ENCODE results near the gene COL9A2.

The COL9A2 gene

DNA sequence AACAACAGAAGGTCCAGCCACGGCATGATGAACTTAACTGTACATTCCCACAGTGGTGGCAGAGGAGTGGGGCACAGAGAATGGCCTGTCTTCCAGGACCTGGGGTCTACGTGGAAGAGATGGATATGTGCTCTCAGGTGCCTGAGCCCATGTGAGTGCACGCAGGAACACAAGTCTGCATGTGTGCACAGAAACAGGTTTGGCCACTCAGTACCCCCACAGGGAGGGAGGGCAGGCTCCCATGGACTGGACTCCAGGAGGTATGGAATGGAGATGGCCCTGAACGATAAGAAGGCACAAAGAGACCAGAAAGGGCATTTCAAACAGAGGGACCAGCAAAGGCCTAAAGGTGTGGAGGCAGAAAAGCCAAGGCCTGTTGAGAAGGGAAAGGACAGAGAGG lies 10.8 kb downstream of the COL9A2 start:
- no peak for DNase-seq
- no peak overlapping the region for H3K27ac ChIP-seq (ENCODE audit: low read length, poor library complexity, severe bottlenecking)
- no peak overlapping the region for H3K4ac ChIP-seq (ENCODE audit: low read depth in 1 of 2, low read length in 2 of 2)
- H3K14ac ChIP-seq (ENCODE audit: low read length in 2 of 2): no peak overlapping the region
- H3K4me3 ChIP-seq (ENCODE audit: insufficient read depth in 1 of 2, low read depth in 1 of 2, low read length in 2 of 2): no peak overlapping the region
- no peaks in the 10 kb centered on the region for H3K9me3 ChIP-seq (ENCODE audit: control insufficient read depth, low read length)
- no peaks in the 10 kb centered on the region for H3K79me1 ChIP-seq (replicated peaks; ENCODE audit: low read length, poor library complexity, severe bottlenecking)
- no peak overlapping the region for H4K8ac ChIP-seq (ENCODE audit: low read length)
- no peak overlapping the region for H2AFZ ChIP-seq (ENCODE audit: low read depth, low read length)
- H3K36me3 ChIP-seq (ENCODE audit: control insufficient read depth in 1 of 2, insufficient read depth in 2 of 2, low read depth in 1 of 2, low read length in 2 of 2): no peaks in the 10 kb centered on the region
- 98% methylated on average over 4 of the region's 4 CpGs for WGBS
- no peak overlapping the region for H4K91ac ChIP-seq (ENCODE audit: low read length)
- H2BK5ac ChIP-seq (ENCODE audit: low read depth, low read length, poor library complexity, severe bottlenecking): no peak overlapping the region
- no peaks in the 10 kb centered on the region for H3K4me1 ChIP-seq (ENCODE audit: control insufficient read depth, insufficient read depth, low read depth, low read length)
- no peak overlapping the region for H3K18ac ChIP-seq (ENCODE audit: low read depth in 1 of 2, low read length in 2 of 2)
- H2AK5ac ChIP-seq (ENCODE audit: low read length, severe bottlenecking): no peak overlapping the region
- H2BK120ac ChIP-seq (ENCODE audit: low read depth, low read length): no peak overlapping the region
- no peak overlapping the region for H3K23ac ChIP-seq (ENCODE audit: low read length in 2 of 2)
- no peak overlapping the region for H3K4me2 ChIP-seq (ENCODE audit: low read length, poor library complexity, severe bottlenecking)
- H3K27me3 ChIP-seq (ENCODE audit: control insufficient read depth in 1 of 2, insufficient read depth in 1 of 2, low read length in 2 of 2): peaks cover 0 to 27% of the 10 kb centered on the region in 2 experiments
- no peak overlapping the region for H2BK12ac ChIP-seq (ENCODE audit: low read length in 2 of 2)
- no peak overlapping the region for H2BK15ac ChIP-seq (ENCODE audit: low read depth, poor library complexity, severe bottlenecking)
- H3K9ac ChIP-seq (ENCODE audit: low read length): no peak overlapping the region

DNA sequence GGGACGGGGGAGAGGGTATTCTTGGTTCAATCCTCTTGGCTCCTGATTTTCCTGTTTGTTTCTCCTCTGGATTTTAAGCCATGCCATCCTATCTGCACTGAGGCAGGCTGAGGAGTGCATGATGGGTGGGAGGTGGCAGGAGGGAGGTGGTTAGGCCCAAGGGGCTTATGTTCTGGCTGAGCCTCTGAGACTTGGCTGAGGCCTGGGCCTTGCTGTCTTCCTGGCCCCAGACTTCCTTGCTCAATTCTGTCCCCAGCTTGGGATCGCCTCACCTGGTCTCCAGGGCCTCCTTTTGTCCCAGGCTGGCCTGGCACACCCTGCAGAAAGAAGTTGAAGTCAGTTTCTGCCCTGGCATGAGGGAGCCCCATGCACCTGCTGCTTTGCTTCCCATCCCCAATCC lies 11.2 kb downstream of the COL9A2 start:
- Histone ChIP-seq H3K79me1 (replicated peaks; ENCODE audit: low read length, poor library complexity, severe bottlenecking) (no peaks in the 10 kb centered on the region), H3K27ac (ENCODE audit: low read length, poor library complexity, severe bottlenecking) (no peak overlapping the region), H3K36me3 (ENCODE audit: control insufficient read depth in 1 of 2, insufficient read depth in 2 of 2, low read depth in 1 of 2, low read length in 2 of 2) (no peaks in the 10 kb centered on the region), H3K9ac (ENCODE audit: low read length) (no peak overlapping the region), H3K18ac (ENCODE audit: low read depth in 1 of 2, low read length in 2 of 2) (no peak overlapping the region), H2BK15ac (ENCODE audit: low read depth, poor library complexity, severe bottlenecking) (no peak overlapping the region), H3K4ac (ENCODE audit: low read depth in 1 of 2, low read length in 2 of 2) (no peak overlapping the region), H4K91ac (ENCODE audit: low read length) (no peak overlapping the region), H3K9me3 (ENCODE audit: control insufficient read depth, low read length) (no peaks in the 10 kb centered on the region), H3K4me2 (ENCODE audit: low read length, poor library complexity, severe bottlenecking) (no peak overlapping the region), H2AFZ (ENCODE audit: low read depth, low read length) (no peak overlapping the region), H2BK12ac (ENCODE audit: low read length in 2 of 2) (no peak overlapping the region), H2AK5ac (ENCODE audit: low read length, severe bottlenecking) (no peak overlapping the region), H2BK5ac (ENCODE audit: low read depth, low read length, poor library complexity, severe bottlenecking) (no peak overlapping the region), H3K27me3 (ENCODE audit: control insufficient read depth in 1 of 2, insufficient read depth in 1 of 2, low read length in 2 of 2) (peaks cover 0 to 26% of the 10 kb centered on the region in 2 experiments), H2BK120ac (ENCODE audit: low read depth, low read length) (no peak overlapping the region), H4K8ac (ENCODE audit: low read length) (no peak overlapping the region), H3K4me3 (ENCODE audit: insufficient read depth in 1 of 2, low read depth in 1 of 2, low read length in 2 of 2) (no peak overlapping the region), H3K23ac (ENCODE audit: low read length in 2 of 2) (no peak overlapping the region), H3K4me1 (ENCODE audit: control insufficient read depth, insufficient read depth, low read depth, low read length) (no peaks in the 10 kb centered on the region), H3K14ac (ENCODE audit: low read length in 2 of 2) (no peak overlapping the region)
- 98% methylated on average over 2 of the region's 2 CpGs for WGBS
- DNase-seq: no peak

DNA sequence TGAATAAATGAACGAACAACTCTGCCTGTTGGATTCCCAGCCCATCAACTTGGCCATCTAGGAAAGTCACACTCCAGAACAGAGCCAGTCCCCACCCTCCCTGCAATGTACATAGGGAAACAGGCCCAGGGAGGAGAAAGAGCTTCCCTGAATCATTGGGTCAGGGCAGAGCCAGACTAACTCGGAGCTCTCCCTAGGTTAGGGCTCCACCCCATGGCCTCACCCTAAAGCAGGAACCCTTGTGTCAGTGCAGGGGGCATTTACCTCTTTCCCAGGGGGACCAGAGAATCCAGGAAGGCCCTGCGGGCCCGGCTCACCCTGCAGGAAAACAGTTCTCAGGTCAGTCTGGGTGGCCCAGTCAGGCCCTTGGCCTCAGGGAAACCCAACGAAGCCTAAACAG lies 11.6 kb downstream of the COL9A2 start:
- Histone ChIP-seq H3K36me3 (ENCODE audit: control insufficient read depth in 1 of 2, insufficient read depth in 2 of 2, low read depth in 1 of 2, low read length in 2 of 2) (no peaks in the 10 kb centered on the region), H2AFZ (ENCODE audit: low read depth, low read length) (no peak overlapping the region), H2BK15ac (ENCODE audit: low read depth, poor library complexity, severe bottlenecking) (no peak overlapping the region), H3K4me2 (ENCODE audit: low read length, poor library complexity, severe bottlenecking) (no peak overlapping the region), H3K23ac (ENCODE audit: low read length in 2 of 2) (no peak overlapping the region), H2BK12ac (ENCODE audit: low read length in 2 of 2) (no peak overlapping the region), H3K14ac (ENCODE audit: low read length in 2 of 2) (no peak overlapping the region), H3K9ac (ENCODE audit: low read length) (no peak overlapping the region), H3K18ac (ENCODE audit: low read depth in 1 of 2, low read length in 2 of 2) (no peak overlapping the region), H4K91ac (ENCODE audit: low read length) (no peak overlapping the region), H2BK5ac (ENCODE audit: low read depth, low read length, poor library complexity, severe bottlenecking) (no peak overlapping the region), H2BK120ac (ENCODE audit: low read depth, low read length) (no peak overlapping the region), H3K4me3 (ENCODE audit: insufficient read depth in 1 of 2, low read depth in 1 of 2, low read length in 2 of 2) (no peak overlapping the region), H3K27me3 (ENCODE audit: control insufficient read depth in 1 of 2, insufficient read depth in 1 of 2, low read length in 2 of 2) (peaks cover 0 to 22% of the 10 kb centered on the region in 2 experiments), H4K8ac (ENCODE audit: low read length) (no peak overlapping the region), H3K79me1 (replicated peaks; ENCODE audit: low read length, poor library complexity, severe bottlenecking) (no peaks in the 10 kb centered on the region), H3K4ac (ENCODE audit: low read depth in 1 of 2, low read length in 2 of 2) (no peak overlapping the region), H3K4me1 (ENCODE audit: control insufficient read depth, insufficient read depth, low read depth, low read length) (no peaks in the 10 kb centered on the region), H3K27ac (ENCODE audit: low read length, poor library complexity, severe bottlenecking) (no peak overlapping the region), H3K9me3 (ENCODE audit: control insufficient read depth, low read length) (no peaks in the 10 kb centered on the region), H2AK5ac (ENCODE audit: low read length, severe bottlenecking) (no peak overlapping the region)
- 85% methylated on average over 5 of the region's 5 CpGs for WGBS
- no peak for DNase-seq

DNA sequence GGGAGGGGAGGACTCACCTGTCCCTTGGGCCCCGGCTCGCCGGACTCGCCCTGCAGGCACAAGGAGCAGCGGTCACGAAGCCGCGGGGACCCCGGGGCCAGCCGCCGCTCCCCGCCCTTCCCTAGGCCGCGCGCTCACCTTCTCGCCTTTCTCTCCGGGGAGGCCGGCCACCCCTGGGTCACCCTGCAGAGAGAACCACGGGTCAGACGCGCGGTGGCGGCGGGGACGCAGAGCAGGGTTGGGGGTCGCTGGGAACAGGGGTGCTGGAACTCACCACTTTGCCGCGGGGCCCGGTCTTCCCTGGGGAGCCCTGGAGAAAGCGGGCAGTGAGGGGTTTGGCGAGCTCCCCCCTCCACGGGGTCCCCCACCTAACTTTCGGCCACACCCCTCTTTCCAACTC lies 13.3 kb downstream of the COL9A2 start:
- Histone ChIP-seq H2BK12ac (ENCODE audit: low read length in 2 of 2) (no peak overlapping the region), H3K4me2 (ENCODE audit: low read length, poor library complexity, severe bottlenecking) (no peak overlapping the region), H2BK120ac (ENCODE audit: low read depth, low read length) (no peak overlapping the region), H2BK15ac (ENCODE audit: low read depth, poor library complexity, severe bottlenecking) (no peak overlapping the region), H3K27ac (ENCODE audit: low read length, poor library complexity, severe bottlenecking) (no peak overlapping the region), H4K91ac (ENCODE audit: low read length) (no peak overlapping the region), H2AFZ (ENCODE audit: low read depth, low read length) (no peak overlapping the region), H3K4me1 (ENCODE audit: control insufficient read depth, insufficient read depth, low read depth, low read length) (no peaks in the 10 kb centered on the region), H3K79me1 (replicated peaks; ENCODE audit: low read length, poor library complexity, severe bottlenecking) (no peaks in the 10 kb centered on the region), H3K9me3 (ENCODE audit: control insufficient read depth, low read length) (no peaks in the 10 kb centered on the region), H3K18ac (ENCODE audit: low read depth in 1 of 2, low read length in 2 of 2) (no peak overlapping the region), H3K27me3 (ENCODE audit: control insufficient read depth in 1 of 2, insufficient read depth in 1 of 2, low read length in 2 of 2) (peaks cover 0 to 22% of the 10 kb centered on the region in 2 experiments), H4K8ac (ENCODE audit: low read length) (no peak overlapping the region), H3K36me3 (ENCODE audit: control insufficient read depth in 1 of 2, insufficient read depth in 2 of 2, low read depth in 1 of 2, low read length in 2 of 2) (no peaks in the 10 kb centered on the region), H2AK5ac (ENCODE audit: low read length, severe bottlenecking) (no peak overlapping the region), H3K9ac (ENCODE audit: low read length) (no peak overlapping the region), H3K4ac (ENCODE audit: low read depth in 1 of 2, low read length in 2 of 2) (no peak overlapping the region), H2BK5ac (ENCODE audit: low read depth, low read length, poor library complexity, severe bottlenecking) (no peak overlapping the region), H3K4me3 (ENCODE audit: insufficient read depth in 1 of 2, low read depth in 1 of 2, low read length in 2 of 2) (peak overlapping the region in 1 of 2 experiments; percentile 15), H3K14ac (ENCODE audit: low read length in 2 of 2) (no peak overlapping the region), H3K23ac (ENCODE audit: low read length in 2 of 2) (no peak overlapping the region)
- DNase-seq: no peak
- 91% methylated on average over 33 of the region's 33 CpGs for WGBS
